Mucosa of rectum (tissue), 2 donors: ENCODE results near the gene STRN4.

ENCODE experiments used
- H3K27ac ChIP-seq, 2 donors: one replicate each; pipeline ENCODE4 v1.7.0; 2013; ENCODE audit warnings: inconsistent platforms in 2 of 2, low read depth in 2 of 2, low read length in 2 of 2
- H3K27me3 ChIP-seq, 2 donors: one replicate each; pipeline ENCODE4 v1.7.0; 2013; ENCODE audit warnings: low read length in 2 of 2; ENCODE audit not compliant: control insufficient read depth in 2 of 2, insufficient read depth in 2 of 2
- H3K36me3 ChIP-seq, 2 donors: one replicate each; pipeline ENCODE4 v1.7.0; 2013; ENCODE audit warnings: low read length in 2 of 2; ENCODE audit not compliant: control insufficient read depth in 2 of 2, insufficient read depth in 2 of 2
- H3K4me1 ChIP-seq, 2 donors: one replicate each; pipeline ENCODE4 v1.7.0; 2013; ENCODE audit warnings: low read length in 2 of 2, mild to moderate bottlenecking in 1 of 2; ENCODE audit not compliant: control insufficient read depth in 2 of 2, insufficient read depth in 2 of 2
- H3K4me3 ChIP-seq, 2 donors: one replicate each; pipeline ENCODE4 v1.7.0; 2013; ENCODE audit warnings: low read length in 2 of 2
- H3K9ac ChIP-seq, 2 donors: one replicate each; pipeline ENCODE4 v1.7.0; 2013; ENCODE audit warnings: low read length in 2 of 2, low read depth in 1 of 2, mild to moderate bottlenecking in 1 of 2
- H3K9me3 ChIP-seq, 2 donors: one replicate each; pipeline ENCODE4 v1.7.0; 2013; ENCODE audit warnings: low read length in 2 of 2; ENCODE audit not compliant: control insufficient read depth in 2 of 2
- donor health status: healthy.
- donor health status: Normal muscosa, but diverticular disease.

Gene STRN4

DNA sequence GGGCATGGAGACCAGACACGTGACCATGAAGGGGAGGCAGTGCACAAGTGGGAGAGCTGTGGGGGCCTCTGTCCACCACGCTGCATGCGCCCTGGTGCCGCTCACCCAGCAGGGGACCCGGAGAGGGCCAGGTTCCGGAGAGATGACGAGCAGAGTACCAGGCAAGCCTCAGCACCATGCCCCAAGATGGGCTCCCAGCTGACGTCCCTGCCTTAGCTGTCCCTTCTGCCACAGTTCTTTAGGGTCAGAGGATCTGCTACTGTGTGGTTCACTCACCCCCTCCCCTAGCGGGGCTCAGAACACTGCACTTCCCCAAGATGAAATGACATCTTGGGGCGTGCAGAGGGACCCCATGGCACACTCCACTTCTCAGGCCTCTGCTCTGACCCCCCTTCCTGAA lies 19.7 kb downstream of the STRN4 start:
- Histone ChIP-seq H3K9me3 (no peaks in the 10 kb centered on the region), H3K27me3 (no peaks in the 10 kb centered on the region), H3K27ac (no peak overlapping the region), H3K9ac (no peak overlapping the region), H3K4me3 (no peak overlapping the region), H3K36me3 (peaks cover 84 to 86% of the 10 kb centered on the region in 2 donors), H3K4me1 (no peaks in the 10 kb centered on the region)

DNA sequence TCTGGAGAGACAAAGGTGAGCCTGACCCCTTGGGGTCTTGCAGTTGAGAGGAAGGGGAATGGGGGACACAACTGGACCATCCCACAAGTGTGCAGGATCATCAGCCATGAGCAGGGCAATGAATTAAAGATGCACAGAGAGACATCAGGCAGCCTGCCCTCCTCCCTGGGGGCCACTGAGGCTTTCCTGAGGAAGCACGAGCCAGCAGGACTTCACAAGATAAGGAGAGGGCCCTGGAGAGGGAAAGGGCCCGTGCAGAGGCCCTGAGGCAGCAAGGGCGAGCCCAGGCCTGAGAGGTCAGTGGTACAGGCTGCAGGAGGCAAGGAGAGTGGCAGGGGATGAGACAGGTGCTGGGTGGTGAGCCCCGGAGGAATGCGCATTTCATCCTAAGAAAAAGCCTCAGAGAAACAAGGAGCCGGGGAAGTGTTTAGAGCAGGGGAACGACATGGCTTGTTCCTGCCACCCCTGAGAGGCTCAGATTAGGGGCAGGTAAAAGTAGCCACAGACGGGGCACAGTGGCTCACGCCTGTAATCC lies 20.3 kb downstream of the STRN4 start:
- no peaks in the 10 kb centered on the region for H3K9me3 ChIP-seq
- no peaks in the 10 kb centered on the region for H3K4me1 ChIP-seq
- H3K4me3 ChIP-seq: no peak overlapping the region
- H3K36me3 ChIP-seq: peaks cover 84 to 85% of the 10 kb centered on the region in 2 donors
- H3K27me3 ChIP-seq: no peaks in the 10 kb centered on the region
- no peak overlapping the region for H3K9ac ChIP-seq
- no peak overlapping the region for H3K27ac ChIP-seq

DNA sequence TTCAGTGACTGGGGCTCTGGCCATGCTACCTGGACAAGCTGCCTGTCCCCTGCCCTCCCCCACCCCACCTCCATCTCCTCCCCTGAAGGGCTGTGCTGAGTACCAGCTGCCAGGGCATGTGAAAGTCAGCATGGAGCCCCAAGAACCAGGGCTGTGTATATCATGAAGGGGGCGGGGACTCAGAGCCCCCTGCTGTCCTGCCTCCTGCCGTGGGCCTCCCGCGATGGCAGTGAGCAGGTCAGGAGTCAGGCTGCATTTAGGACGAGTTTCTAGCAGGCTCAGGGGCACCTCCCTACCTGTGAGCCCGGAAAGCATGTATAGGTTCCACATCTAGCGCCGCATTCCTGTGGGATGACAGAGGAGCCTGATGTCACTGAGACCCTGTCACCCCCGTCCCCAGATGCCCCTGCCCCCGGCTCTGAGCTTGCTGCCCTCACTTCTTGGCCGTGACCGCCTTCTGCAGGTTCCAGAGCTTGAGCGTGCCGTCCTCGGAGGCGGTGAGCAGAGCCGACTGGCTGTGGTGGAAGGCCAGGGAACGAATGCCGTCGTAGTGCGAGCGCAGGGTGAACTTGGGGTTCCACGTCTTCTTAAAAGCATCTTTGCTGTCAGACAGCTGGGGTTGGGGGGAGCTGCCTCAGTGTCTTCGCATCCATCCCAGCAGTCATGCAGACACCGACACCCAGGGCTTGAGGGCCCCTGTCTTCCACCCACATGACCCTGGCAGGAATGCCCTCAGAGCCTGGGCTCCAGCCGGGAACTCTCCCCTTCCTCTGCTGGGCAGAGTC lies 21.0 kb downstream of the STRN4 start:
- H3K4me1 ChIP-seq: no peaks in the 10 kb centered on the region
- H3K27me3 ChIP-seq: no peaks in the 10 kb centered on the region
- H3K4me3 ChIP-seq: no peak overlapping the region
- no peak overlapping the region for H3K27ac ChIP-seq
- peaks cover 84 to 86% of the 10 kb centered on the region in 2 donors for H3K36me3 ChIP-seq
- H3K9ac ChIP-seq: no peak overlapping the region
- H3K9me3 ChIP-seq: no peaks in the 10 kb centered on the region

DNA sequence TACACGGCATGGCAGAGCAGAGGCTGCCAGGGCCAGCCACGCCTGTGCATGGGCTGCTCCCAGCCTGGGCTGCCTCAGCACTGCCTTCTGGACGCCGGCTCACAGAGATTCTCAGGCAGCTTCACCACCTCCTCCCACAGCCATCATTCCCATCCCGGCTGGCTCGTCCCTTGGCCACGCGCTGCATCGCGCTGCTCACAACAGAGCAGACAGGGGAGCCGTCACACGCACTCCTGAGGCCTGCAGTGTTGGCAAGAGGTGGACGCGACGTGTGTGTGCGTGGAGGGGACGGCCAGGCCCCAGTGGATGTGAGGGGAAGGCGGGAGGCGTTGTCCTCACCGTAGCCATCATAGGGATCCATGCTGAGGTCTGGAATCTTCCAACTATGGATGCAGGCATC lies 21.8 kb downstream of the STRN4 start:
- no peaks in the 10 kb centered on the region for H3K27me3 ChIP-seq
- peaks cover 0 to 4% of the 10 kb centered on the region in 2 donors for H3K4me1 ChIP-seq
- no peak overlapping the region for H3K27ac ChIP-seq
- H3K4me3 ChIP-seq: no peak overlapping the region
- no peak overlapping the region for H3K9ac ChIP-seq
- H3K36me3 ChIP-seq: peaks cover 77 to 80% of the 10 kb centered on the region in 2 donors
- no peaks in the 10 kb centered on the region for H3K9me3 ChIP-seq

DNA sequence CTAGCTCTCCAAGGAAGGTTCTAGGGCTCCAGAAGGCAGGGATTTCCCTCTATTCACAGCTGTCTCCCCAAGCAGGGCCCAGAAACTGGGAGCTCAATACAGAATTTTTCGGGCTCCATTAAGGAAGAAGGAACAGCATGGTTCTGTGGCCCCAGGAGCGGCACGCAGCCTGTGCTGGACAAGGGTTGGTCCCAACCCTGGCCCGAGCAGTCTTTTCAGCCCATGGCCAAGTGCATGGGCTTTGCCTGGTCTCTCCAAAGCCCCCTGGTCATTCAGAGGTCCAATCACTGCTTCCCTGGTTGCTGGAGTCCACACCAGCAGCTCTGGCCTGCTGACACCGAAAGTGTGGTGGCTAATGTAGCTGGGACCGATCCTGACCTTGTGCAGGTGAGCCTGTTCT lies 22.8 kb downstream of the STRN4 start:
- Histone ChIP-seq H3K27ac (no peak overlapping the region), H3K4me1 (peaks cover 0 to 5% of the 10 kb centered on the region in 2 donors), H3K9me3 (no peaks in the 10 kb centered on the region), H3K4me3 (no peak overlapping the region), H3K36me3 (peaks cover 69 to 73% of the 10 kb centered on the region in 2 donors), H3K27me3 (no peaks in the 10 kb centered on the region), H3K9ac (no peak overlapping the region)

DNA sequence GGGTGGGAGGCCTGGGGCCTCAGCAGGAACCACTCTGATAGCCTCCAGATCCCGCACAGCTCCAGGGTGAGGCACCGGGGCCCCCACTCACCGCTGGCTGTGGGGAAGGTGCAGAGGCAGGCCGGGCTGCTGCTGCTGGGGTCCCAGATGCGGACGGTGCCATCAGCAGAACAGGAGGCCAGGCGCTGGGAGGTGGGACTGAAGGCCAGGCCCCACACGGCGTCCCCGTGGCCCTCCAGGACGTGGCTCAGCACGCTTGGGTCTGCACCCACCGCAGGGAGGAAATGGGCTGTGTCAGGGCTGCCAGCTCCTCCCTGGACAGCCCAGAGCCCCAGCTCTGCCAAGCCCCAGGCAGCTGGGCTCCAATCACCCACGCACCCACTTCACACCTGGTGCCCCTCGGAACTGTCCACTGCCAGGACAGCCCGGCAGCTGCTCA lies 23.2 kb downstream of the STRN4 start:
- Histone ChIP-seq H3K9ac (no peak overlapping the region), H3K27ac (no peak overlapping the region), H3K27me3 (no peaks in the 10 kb centered on the region), H3K36me3 (peaks cover 66 to 70% of the 10 kb centered on the region in 2 donors), H3K9me3 (no peaks in the 10 kb centered on the region), H3K4me1 (peaks cover under 1 to 10% of the 10 kb centered on the region in 2 donors), H3K4me3 (no peak overlapping the region)

DNA sequence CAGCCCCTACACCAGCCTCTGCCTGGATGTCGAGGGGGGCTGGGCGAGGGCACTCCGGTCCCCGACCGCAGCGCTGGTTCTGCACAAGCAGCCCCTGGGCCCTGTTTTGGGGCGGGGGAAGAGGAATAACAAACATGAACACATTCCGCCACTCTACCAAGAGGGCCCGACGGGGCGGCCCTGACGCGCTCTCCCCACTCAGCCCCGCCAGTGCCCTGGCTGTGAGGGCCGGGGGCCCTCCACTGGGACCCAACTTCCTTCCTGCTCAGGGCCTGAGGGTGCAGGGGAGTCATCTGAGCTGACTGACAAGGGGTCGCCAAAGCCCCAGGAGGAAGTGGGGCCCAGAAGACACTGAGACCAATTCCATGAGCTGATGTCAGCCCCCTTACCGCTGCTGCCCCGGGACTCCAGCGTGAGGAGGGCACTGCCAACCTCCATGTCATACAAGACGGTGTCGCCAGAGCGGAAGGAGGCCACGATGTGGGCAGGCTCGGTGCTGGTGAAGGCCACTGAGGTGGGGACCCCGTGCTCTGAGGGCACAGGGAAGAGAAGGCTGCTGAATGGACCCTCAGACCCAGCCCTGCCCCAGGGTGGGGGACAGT lies 23.7 kb downstream of the STRN4 start:
- Histone ChIP-seq H3K36me3 (peaks cover 62 to 65% of the 10 kb centered on the region in 2 donors), H3K4me3 (no peak overlapping the region), H3K9me3 (no peaks in the 10 kb centered on the region), H3K27me3 (no peaks in the 10 kb centered on the region), H3K27ac (no peak overlapping the region), H3K9ac (no peak overlapping the region), H3K4me1 (peaks cover 6 to 15% of the 10 kb centered on the region in 2 donors)

DNA sequence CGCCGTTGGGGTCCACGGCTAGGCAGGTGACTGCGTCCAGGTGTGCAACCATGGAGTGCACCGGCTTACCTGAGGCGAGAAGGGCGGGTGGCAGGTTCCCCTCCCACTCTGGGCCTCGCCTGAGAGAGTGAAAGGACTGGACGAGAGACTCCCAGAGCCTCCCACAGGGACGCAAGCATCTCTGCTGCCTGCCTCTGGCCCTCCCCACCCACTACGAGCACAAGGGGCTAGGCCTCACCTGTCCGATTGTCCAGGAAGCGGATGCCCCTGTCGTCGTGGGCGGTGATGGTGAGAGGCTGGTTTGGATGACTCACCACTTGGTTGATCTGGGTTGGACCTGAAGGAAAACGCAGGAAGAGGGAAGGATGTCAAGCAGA lies 24.3 kb downstream of the STRN4 start:
- no peak overlapping the region for H3K27ac ChIP-seq
- H3K36me3 ChIP-seq: peaks cover 57 to 62% of the 10 kb centered on the region in 2 donors
- H3K4me1 ChIP-seq: peaks cover 7 to 15% of the 10 kb centered on the region in 2 donors
- H3K27me3 ChIP-seq: no peaks in the 10 kb centered on the region
- H3K9ac ChIP-seq: no peak overlapping the region
- H3K9me3 ChIP-seq: no peaks in the 10 kb centered on the region
- H3K4me3 ChIP-seq: no peak overlapping the region

DNA sequence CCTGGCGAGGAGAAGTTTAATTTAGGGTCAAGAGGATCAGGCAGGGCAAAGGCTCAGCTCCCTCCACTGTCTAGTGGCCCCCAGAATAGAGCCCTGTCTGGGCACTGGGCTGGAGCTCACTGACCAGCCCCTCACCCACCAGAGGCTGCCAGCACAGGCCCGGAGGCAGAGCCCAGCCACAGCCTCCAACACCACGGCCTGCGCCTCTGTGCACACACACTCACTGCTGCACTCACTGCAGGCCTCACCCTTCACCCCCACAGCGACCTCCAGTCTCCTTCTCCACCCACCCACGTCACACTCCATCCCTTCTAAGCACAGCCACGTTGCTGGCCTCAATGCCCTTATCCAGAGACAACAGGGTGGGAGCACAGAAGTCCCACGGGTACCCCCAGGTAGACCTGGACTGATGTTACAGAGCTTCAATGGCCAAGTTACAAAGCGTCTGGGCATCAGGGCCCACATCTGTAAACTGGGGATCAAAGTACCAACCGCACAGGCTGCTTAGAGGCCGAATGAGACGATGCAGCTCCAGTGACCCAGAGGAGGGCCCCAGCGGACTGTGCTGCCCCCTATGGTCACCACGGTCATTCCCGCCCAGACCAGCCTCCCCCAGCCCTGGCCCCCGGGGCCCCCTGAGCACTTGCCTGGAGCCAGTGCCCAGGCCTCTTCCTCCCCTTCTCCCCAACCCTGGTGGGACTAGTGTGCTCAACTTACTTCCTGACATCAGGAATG lies 24.8 kb downstream of the STRN4 start:
- Histone ChIP-seq H3K9me3 (no peaks in the 10 kb centered on the region), H3K27me3 (no peaks in the 10 kb centered on the region), H3K4me3 (no peak overlapping the region), H3K4me1 (peaks cover 7 to 15% of the 10 kb centered on the region in 2 donors), H3K36me3 (peaks cover 51 to 56% of the 10 kb centered on the region in 2 donors), H3K9ac (no peak overlapping the region), H3K27ac (no peak overlapping the region)
